ENCODE results near the gene UCHL3.

Gene UCHL3

DNA sequence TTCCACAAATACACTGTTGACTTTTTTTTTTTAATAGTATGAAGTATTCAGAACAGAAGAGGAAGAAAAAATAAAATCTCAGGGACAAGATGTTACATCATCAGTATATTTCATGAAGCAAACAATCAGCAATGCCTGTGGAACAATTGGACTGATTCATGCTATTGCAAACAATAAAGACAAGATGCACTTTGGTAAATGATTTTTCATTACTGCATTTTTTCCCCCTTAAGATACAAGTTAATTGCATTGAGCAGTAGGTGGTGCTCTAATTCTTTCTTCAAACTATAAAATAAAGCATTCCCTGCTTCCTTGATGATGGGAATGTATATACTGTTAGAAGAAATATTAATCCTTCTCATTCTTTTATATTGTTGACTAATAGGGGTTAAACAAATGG, 17.1 kb downstream of the UCHL3 start:
- Histone ChIP-seq H3K27me3 (replicated peaks in 2 of 5; ENCODE audit: control insufficient read depth in 4 of 5, insufficient read depth in 5 of 5, low read length in 4 of 5) (no peaks in the 10 kb centered on the region), H3K36me3 (ENCODE audit: control insufficient read depth in 4 of 4, insufficient read depth in 4 of 4, low read length in 3 of 4) (peaks cover 12 to 40% (median 19%) of the 10 kb centered on the region in 4 experiments), H3K9me3 (ENCODE audit: control extremely low read depth in 1 of 5, control insufficient read depth in 4 of 5, insufficient read depth in 2 of 5, low read depth in 1 of 5, low read length in 4 of 5) (no peaks in the 10 kb centered on the region), H3K4me3 (ENCODE audit: control insufficient read depth in 1 of 7, extremely low read depth in 1 of 7, insufficient read depth in 4 of 7, low read depth in 2 of 7, low read length in 6 of 7) (no peak overlapping the region), H3K27ac (ENCODE audit: insufficient read depth in 1 of 2, low read depth in 1 of 2, low read length in 2 of 2, poor library complexity in 1 of 2, severe bottlenecking in 2 of 2) (no peak overlapping the region), H3K4me1 (ENCODE audit: control extremely low read depth in 1 of 4, control insufficient read depth in 4 of 4, insufficient read depth in 4 of 4, low read length in 3 of 4) (no peaks in the 10 kb centered on the region)
- ChIA-PET POLR2A (no interaction called here), CTCF (no interaction called here)
- no peak for DNase-seq

DNA sequence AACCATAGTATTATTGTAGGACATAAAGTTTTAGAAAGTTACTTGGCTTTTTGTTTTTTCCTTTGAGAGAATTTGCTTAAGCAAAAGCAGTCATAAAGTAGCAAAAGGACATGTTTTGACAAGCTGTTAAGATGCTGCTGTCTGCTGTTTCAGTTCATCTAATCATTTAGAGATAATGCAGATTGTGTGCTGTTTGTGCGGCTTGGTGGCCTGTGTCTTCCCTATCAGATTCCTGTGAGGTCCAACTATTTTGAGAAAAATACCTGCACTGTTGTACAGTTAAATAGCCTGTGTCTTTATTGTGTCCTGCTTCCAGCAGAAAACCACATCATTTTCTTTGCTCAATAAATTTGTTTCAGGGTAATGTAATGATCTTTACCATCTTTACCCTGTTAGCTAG, 20.0 kb downstream of the UCHL3 start:
- DNase-seq: no peak
- Histone ChIP-seq H3K27me3 (replicated peaks in 2 of 5; ENCODE audit: control insufficient read depth in 4 of 5, insufficient read depth in 5 of 5, low read length in 4 of 5) (no peaks in the 10 kb centered on the region), H3K9me3 (ENCODE audit: control extremely low read depth in 1 of 5, control insufficient read depth in 4 of 5, insufficient read depth in 2 of 5, low read depth in 1 of 5, low read length in 4 of 5) (no peaks in the 10 kb centered on the region), H3K4me3 (ENCODE audit: control insufficient read depth in 1 of 7, extremely low read depth in 1 of 7, insufficient read depth in 4 of 7, low read depth in 2 of 7, low read length in 6 of 7) (no peak overlapping the region), H3K4me1 (ENCODE audit: control extremely low read depth in 1 of 4, control insufficient read depth in 4 of 4, insufficient read depth in 4 of 4, low read length in 3 of 4) (no peaks in the 10 kb centered on the region), H3K36me3 (ENCODE audit: control insufficient read depth in 4 of 4, insufficient read depth in 4 of 4, low read length in 3 of 4) (peaks cover 11 to 53% (median 30%) of the 10 kb centered on the region in 4 experiments), H3K27ac (ENCODE audit: insufficient read depth in 1 of 2, low read depth in 1 of 2, low read length in 2 of 2, poor library complexity in 1 of 2, severe bottlenecking in 2 of 2) (no peak overlapping the region)
- CTCF ChIA-PET: no interaction called here
- POLR2A ChIA-PET: no interaction called here
- no CpG with 5 or more reads among the region's 1 CpG for WGBS (ENCODE audit: insufficient coverage)

DNA sequence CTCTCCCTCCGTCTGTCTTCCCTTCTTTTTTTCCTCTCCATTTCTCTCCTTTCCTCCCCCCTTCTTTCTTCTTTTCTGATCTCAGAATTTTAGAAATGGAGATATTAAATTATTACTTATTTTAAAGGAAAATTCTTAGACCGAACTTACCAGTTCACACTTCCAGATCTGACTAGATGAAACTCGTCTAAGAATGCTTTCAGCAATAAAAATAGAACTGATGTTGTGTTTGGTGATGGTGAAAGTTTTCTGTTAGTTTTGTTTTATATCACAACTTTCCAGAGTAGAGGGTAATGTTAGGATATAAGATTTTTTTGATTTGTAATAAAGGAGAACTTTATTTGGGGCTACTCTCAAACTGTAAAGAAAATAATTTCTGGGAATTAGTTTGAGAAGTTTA, 29.9 kb downstream of the UCHL3 start:
- H3K27ac ChIP-seq (ENCODE audit: insufficient read depth in 1 of 2, low read depth in 1 of 2, low read length in 2 of 2, poor library complexity in 1 of 2, severe bottlenecking in 2 of 2): no peak overlapping the region
- no peak for DNase-seq
- ChIA-PET CTCF (no interaction called here), POLR2A (no interaction called here)
- no peaks in the 10 kb centered on the region for H3K27me3 ChIP-seq (replicated peaks in 2 of 5; ENCODE audit: control insufficient read depth in 4 of 5, insufficient read depth in 5 of 5, low read length in 4 of 5)
- H3K36me3 ChIP-seq (ENCODE audit: control insufficient read depth in 4 of 4, insufficient read depth in 4 of 4, low read length in 3 of 4): peaks cover 8 to 28% (median 18%) of the 10 kb centered on the region in 4 experiments
- H3K4me1 ChIP-seq (ENCODE audit: control extremely low read depth in 1 of 4, control insufficient read depth in 4 of 4, insufficient read depth in 4 of 4, low read length in 3 of 4): no peaks in the 10 kb centered on the region
- no CpG with 5 or more reads among the region's 3 CpGs for WGBS (ENCODE audit: insufficient coverage)
- H3K9me3 ChIP-seq (ENCODE audit: control extremely low read depth in 1 of 5, control insufficient read depth in 4 of 5, insufficient read depth in 2 of 5, low read depth in 1 of 5, low read length in 4 of 5): peaks cover 0 to 11% (median 7%) of the 10 kb centered on the region in 5 experiments
- no peak overlapping the region for H3K4me3 ChIP-seq (ENCODE audit: control insufficient read depth in 1 of 7, extremely low read depth in 1 of 7, insufficient read depth in 4 of 7, low read depth in 2 of 7, low read length in 6 of 7)

DNA sequence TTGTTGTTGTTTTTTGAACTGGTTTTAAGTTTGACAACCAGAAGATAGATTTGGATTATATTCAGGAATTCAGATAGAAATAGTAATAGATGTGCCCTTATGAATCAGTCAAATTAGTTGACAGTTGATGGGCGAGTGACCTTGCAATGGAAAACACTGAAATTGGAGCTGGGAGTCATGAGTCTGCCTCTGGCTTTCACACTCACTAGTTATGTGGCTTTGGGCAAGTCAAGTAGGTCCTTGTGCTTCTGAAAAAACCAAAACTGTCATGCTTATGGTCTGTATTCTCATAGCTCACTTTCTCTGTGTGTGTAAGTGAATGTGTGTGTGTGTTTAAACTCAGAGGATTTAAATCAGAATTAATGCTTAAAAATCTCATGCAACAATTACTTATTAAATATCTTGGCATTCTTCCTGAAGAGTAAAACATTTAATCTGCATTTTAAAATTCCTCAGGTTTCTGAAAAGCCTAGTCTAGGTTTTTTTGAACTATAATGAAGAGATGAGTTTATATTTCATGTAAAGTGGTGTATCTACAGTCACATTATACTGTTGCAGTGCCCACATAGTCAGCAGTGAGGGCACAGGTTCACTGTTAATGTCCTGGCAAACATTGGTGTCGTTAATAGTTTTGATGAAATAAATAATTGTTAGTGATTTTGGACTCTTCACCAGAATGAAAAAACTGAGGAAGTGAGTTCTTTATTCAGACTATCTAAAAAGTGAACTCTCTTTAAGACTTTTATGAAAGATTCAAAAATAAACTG, 32.5 kb downstream of the UCHL3 start:
- Histone ChIP-seq H3K27ac (ENCODE audit: insufficient read depth in 1 of 2, low read depth in 1 of 2, low read length in 2 of 2, poor library complexity in 1 of 2, severe bottlenecking in 2 of 2) (no peak overlapping the region), H3K27me3 (replicated peaks in 2 of 5; ENCODE audit: control insufficient read depth in 4 of 5, insufficient read depth in 5 of 5, low read length in 4 of 5) (no peaks in the 10 kb centered on the region), H3K4me1 (ENCODE audit: control extremely low read depth in 1 of 4, control insufficient read depth in 4 of 4, insufficient read depth in 4 of 4, low read length in 3 of 4) (no peaks in the 10 kb centered on the region), H3K36me3 (ENCODE audit: control insufficient read depth in 4 of 4, insufficient read depth in 4 of 4, low read length in 3 of 4) (peaks cover 11 to 19% (median 13%) of the 10 kb centered on the region in 4 experiments), H3K9me3 (ENCODE audit: control extremely low read depth in 1 of 5, control insufficient read depth in 4 of 5, insufficient read depth in 2 of 5, low read depth in 1 of 5, low read length in 4 of 5) (peaks cover 0 to 17% (median 11%) of the 10 kb centered on the region in 5 experiments), H3K4me3 (ENCODE audit: control insufficient read depth in 1 of 7, extremely low read depth in 1 of 7, insufficient read depth in 4 of 7, low read depth in 2 of 7, low read length in 6 of 7) (no peak overlapping the region)
- 100% methylated on average over 1 of the region's 2 CpGs for WGBS (ENCODE audit: insufficient coverage)
- no peak for DNase-seq
- POLR2A ChIA-PET: no interaction called here
- CTCF ChIA-PET: interaction anchor here (1.9 kb wide), 1 partner anchor 11 kb away, joined by 4 read pairs; no protein-coding TSS in a partner anchor

DNA sequence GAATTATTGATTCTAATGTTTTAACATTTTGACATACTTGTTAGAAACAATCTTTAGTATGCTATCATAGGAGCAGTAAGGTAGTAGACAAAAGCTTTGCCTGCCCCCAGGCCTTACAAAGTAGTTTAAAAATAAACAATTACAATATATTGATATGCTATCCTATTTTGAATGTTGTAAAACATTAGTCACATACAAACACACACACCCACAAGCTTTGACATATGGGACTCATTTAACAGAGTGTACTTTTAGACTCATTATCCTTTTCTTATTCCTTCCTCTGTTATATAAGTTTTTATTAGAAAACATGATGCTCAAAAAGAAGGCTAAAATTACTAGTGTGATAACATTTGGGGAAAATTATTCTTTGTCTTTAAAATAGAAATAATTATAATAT, 33.5 kb downstream of the UCHL3 start:
- peaks cover 11 to 23% (median 13%) of the 10 kb centered on the region in 4 experiments for H3K36me3 ChIP-seq (ENCODE audit: control insufficient read depth in 4 of 4, insufficient read depth in 4 of 4, low read length in 3 of 4)

DNA sequence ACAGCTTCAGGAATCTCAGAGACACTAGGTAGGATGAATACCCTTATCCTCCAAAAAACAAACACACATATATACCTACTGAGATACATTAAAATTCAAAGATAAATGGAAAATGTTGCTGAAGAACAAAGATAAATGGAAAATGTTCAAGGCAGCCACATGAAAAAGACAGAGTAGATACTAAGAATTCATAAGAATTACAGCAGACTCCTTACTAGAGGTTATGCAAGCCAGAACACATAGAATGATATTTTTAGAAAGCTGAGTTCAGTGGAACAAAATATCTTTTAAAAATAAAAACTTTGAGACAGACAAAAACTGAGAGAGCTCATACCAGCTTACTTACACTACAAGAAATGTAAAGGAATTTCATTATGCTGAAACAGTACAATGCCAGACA, 35.6 kb downstream of the UCHL3 start:
- H3K27ac ChIP-seq (ENCODE audit: insufficient read depth in 1 of 2, low read depth in 1 of 2, low read length in 2 of 2, poor library complexity in 1 of 2, severe bottlenecking in 2 of 2): no peak overlapping the region
- ChIA-PET POLR2A (no interaction called here), CTCF (interaction anchor here (2.1 kb wide), 1 partner anchor 9 kb away, joined by 5 read pairs; no protein-coding TSS in a partner anchor)
- peaks cover 0 to 20% (median 12%) of the 10 kb centered on the region in 5 experiments for H3K9me3 ChIP-seq (ENCODE audit: control extremely low read depth in 1 of 5, control insufficient read depth in 4 of 5, insufficient read depth in 2 of 5, low read depth in 1 of 5, low read length in 4 of 5)
- peak in 2 of 3 donors; percentile 4 to 19 for DNase-seq
- H3K36me3 ChIP-seq (ENCODE audit: control insufficient read depth in 4 of 4, insufficient read depth in 4 of 4, low read length in 3 of 4): peaks cover 12 to 31% (median 18%) of the 10 kb centered on the region in 4 experiments
- H3K27me3 ChIP-seq (replicated peaks in 2 of 5; ENCODE audit: control insufficient read depth in 4 of 5, insufficient read depth in 5 of 5, low read length in 4 of 5): no peaks in the 10 kb centered on the region
- no peak overlapping the region for H3K4me3 ChIP-seq (ENCODE audit: control insufficient read depth in 1 of 7, extremely low read depth in 1 of 7, insufficient read depth in 4 of 7, low read depth in 2 of 7, low read length in 6 of 7)
- H3K4me1 ChIP-seq (ENCODE audit: control extremely low read depth in 1 of 4, control insufficient read depth in 4 of 4, insufficient read depth in 4 of 4, low read length in 3 of 4): no peaks in the 10 kb centered on the region

More for the DNA sequence above, 33.5 kb downstream of the UCHL3 start:
- H3K4me3 ChIP-seq (ENCODE audit: control insufficient read depth in 1 of 7, extremely low read depth in 1 of 7, insufficient read depth in 4 of 7, low read depth in 2 of 7, low read length in 6 of 7): no peak overlapping the region
- no peaks in the 10 kb centered on the region for H3K4me1 ChIP-seq (ENCODE audit: control extremely low read depth in 1 of 4, control insufficient read depth in 4 of 4, insufficient read depth in 4 of 4, low read length in 3 of 4)
- no peaks in the 10 kb centered on the region for H3K27me3 ChIP-seq (replicated peaks in 2 of 5; ENCODE audit: control insufficient read depth in 4 of 5, insufficient read depth in 5 of 5, low read length in 4 of 5)
- CTCF ChIA-PET: interaction anchor here (1.3 to 1.9 kb wide), 2 partner anchors 8 to 12 kb away, joined by 4 read pairs; no protein-coding TSS in a partner anchor
- peaks cover 0 to 17% (median 11%) of the 10 kb centered on the region in 5 experiments for H3K9me3 ChIP-seq (ENCODE audit: control extremely low read depth in 1 of 5, control insufficient read depth in 4 of 5, insufficient read depth in 2 of 5, low read depth in 1 of 5, low read length in 4 of 5)
- POLR2A ChIA-PET: no interaction called here
- no peak for DNase-seq
- H3K27ac ChIP-seq (ENCODE audit: insufficient read depth in 1 of 2, low read depth in 1 of 2, low read length in 2 of 2, poor library complexity in 1 of 2, severe bottlenecking in 2 of 2): no peak overlapping the region

DNA sequence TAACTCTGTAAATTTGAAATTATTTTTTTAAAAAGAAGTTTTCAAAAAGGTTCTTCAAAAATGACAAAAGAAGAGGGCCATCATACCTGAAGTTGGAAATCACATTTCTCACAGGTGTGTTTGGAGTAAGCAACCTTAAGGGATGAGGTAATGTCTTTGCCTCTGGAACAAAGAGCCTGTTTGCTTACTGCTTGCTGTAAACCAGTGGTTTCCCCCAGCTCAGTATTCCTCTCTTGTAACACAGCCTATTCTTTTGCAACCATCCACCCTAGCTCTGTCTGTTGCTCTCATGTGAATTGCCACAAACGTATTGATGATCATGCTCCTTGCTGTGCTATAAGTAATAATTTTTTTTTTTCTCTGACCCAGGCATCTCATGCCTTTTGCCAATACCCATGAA, 38.1 kb downstream of the UCHL3 start:
- H3K9me3 ChIP-seq (ENCODE audit: control extremely low read depth in 1 of 5, control insufficient read depth in 4 of 5, insufficient read depth in 2 of 5, low read depth in 1 of 5, low read length in 4 of 5): peaks cover 0 to 23% (median 13%) of the 10 kb centered on the region in 5 experiments
- no peak for DNase-seq
- no CpG with 5 or more reads among the region's 1 CpG for WGBS (ENCODE audit: insufficient coverage)
- ChIA-PET CTCF (no interaction called here), POLR2A (interaction anchor here (0.6 kb wide), 1 partner anchor 274 kb away, joined by 3 read pairs; no protein-coding TSS in a partner anchor)
- H3K27me3 ChIP-seq (replicated peaks in 2 of 5; ENCODE audit: control insufficient read depth in 4 of 5, insufficient read depth in 5 of 5, low read length in 4 of 5): no peaks in the 10 kb centered on the region
- H3K27ac ChIP-seq (ENCODE audit: insufficient read depth in 1 of 2, low read depth in 1 of 2, low read length in 2 of 2, poor library complexity in 1 of 2, severe bottlenecking in 2 of 2): no peak overlapping the region
- no peaks in the 10 kb centered on the region for H3K4me1 ChIP-seq (ENCODE audit: control extremely low read depth in 1 of 4, control insufficient read depth in 4 of 4, insufficient read depth in 4 of 4, low read length in 3 of 4)
- H3K36me3 ChIP-seq (ENCODE audit: control insufficient read depth in 4 of 4, insufficient read depth in 4 of 4, low read length in 3 of 4): peaks cover 6 to 40% (median 18%) of the 10 kb centered on the region in 4 experiments
- no peak overlapping the region for H3K4me3 ChIP-seq (ENCODE audit: control insufficient read depth in 1 of 7, extremely low read depth in 1 of 7, insufficient read depth in 4 of 7, low read depth in 2 of 7, low read length in 6 of 7)

All from common myeloid progenitor, CD34-positive (primary cell).